ENCODE data around the gene C6orf132.

Gene C6orf132

DNA sequence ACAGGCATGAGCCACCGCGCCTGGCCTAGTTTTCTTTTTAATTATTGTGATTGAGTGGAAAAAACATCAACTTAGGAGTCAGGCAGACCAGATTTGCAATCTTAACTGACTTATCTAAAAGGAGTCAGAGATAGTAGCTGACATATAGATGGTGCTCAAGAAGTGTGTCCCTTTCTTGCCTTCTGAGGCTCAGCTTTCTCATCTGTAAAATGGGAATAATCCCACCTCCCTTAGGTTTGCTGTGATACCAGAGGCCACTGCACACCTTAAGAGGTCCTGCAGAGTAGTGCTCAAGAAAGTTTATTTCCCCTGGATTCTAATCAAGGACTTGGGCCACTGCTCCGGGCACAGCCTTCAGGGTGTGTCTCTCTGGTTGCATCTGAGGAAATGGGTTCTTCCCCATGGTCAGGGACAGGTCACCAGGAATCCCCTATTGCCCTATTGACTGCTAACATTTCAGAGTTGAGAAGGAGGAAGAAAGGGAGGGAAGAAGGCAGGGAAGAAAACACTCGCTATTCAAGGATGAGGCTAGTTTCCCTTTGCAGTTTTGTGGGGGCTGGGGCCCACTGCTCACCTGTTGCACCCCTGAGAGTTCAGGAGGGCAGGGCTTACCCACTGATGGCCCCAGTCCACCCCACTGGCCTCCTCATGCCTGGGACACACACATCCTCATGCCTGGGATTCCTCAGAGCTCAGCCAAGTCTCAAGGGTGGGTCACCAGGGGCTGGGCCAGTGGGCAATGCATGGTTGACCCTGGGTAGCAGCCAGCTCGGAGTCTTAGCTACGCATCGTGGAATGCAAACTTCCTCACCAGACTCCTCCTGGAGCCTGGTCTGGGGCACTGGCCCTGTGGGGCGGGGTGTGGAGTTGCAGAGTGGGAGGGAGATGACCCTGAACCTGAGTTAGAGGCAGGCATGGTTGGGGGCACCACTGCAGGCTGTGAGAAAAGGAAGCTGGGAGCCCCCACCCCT is 21.2 kb downstream of the C6orf132 start:
- no peaks in the 10 kb centered on the region for H3F3A ChIP-seq (ENCODE audit: insufficient read depth, low read length)
- no peaks in the 10 kb centered on the region; the same call in 1 of the 2 replicates for H3K27me3 ChIP-seq (replicated peaks; ENCODE audit: insufficient read depth, low read length)
- H3K4me1 ChIP-seq (ENCODE audit: low read length): no peaks in the 10 kb centered on the region
- H3K4me3 ChIP-seq (ENCODE audit: low read length): no peak overlapping the region
- H3K9me2 ChIP-seq (replicated peaks; ENCODE audit: insufficient read depth, low read length): no peaks in the 10 kb centered on the region
- TF ChIP-seq EZH2 (optimal IDR thresholded peaks at IDR 0.05; ENCODE audit: low read depth, low read length) (no peak), EZH2phosphoT487 (IDR thresholded peaks at IDR 0.05; ENCODE audit: low read length) (no peak), CTCF (IDR thresholded peaks at IDR 0.05; ENCODE audit: low read length) (no peak)
- no peak for DNase-seq
- no peaks in the 10 kb centered on the region for H4K20me1 ChIP-seq (ENCODE audit: insufficient read depth, low read length)
- H2AFZ ChIP-seq (ENCODE audit: low read length): no peak overlapping the region
- H3K36me3 ChIP-seq (replicated peaks; ENCODE audit: insufficient read depth, low read length): no peaks in the 10 kb centered on the region
- no peak overlapping the region for H3K4me2 ChIP-seq (ENCODE audit: low read depth, low read length)
- H3K79me2 ChIP-seq (ENCODE audit: low read length): no peaks in the 10 kb centered on the region
- no peaks in the 10 kb centered on the region for H3K9me3 ChIP-seq (replicated peaks; ENCODE audit: insufficient read depth, low read length)
- H3K27ac ChIP-seq (ENCODE audit: low read length): no peak overlapping the region
- no peak overlapping the region for H3K9ac ChIP-seq (ENCODE audit: low read length)

DNA sequence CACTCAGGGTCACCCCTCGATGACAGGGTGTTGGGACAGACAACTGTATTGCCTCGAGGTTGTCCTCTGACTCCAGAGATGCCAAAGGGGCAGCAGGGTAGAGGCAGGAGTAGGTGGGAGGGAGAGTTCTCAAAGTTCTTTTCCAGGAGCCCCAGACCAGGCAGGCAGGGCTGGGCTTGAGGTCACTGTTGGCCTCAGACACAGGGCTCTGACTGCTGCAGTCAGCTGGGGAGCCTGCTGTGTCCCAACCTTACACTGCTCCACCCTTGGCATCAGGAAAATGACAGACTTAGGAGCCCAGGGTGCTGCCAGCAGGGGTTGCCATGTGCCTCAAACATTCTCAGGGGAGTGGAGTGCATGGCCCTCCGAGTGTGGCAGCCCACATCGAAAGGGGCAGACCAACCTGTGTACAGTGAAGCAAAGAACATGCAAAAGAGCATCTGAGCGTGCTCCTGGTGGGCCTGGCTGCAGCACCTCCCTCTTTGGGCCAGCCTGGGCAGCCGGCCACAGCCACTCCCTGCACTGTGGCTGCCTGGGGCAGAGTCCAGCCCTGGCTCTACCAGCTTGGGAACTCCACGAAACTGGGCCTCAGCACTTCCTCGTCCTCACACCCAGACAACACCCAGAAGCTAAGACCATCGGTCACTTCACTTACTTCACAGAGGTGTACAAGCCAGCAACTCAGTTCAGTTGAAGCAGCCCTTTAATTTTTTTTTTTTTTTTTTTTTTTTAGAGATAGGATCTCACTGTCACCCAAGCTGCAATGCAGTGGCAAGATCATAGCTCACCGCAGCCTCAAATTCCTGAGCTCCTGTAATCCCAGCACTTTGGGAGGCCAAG is 24.0 kb downstream of the C6orf132 start:
- H3K27ac ChIP-seq (ENCODE audit: low read length): no peak overlapping the region
- H3K9ac ChIP-seq (ENCODE audit: low read length): no peak overlapping the region

GRCh38 chr6:42117843-42118161 is 24.6 kb downstream of the C6orf132 start:
- no peak overlapping the region for H3K4me3 ChIP-seq (ENCODE audit: low read length)
- no peaks in the 10 kb centered on the region for H3K36me3 ChIP-seq (replicated peaks; ENCODE audit: insufficient read depth, low read length)
- H4K20me1 ChIP-seq (ENCODE audit: insufficient read depth, low read length): no peaks in the 10 kb centered on the region
- H3K9ac ChIP-seq (ENCODE audit: low read length): no peak overlapping the region
- H2AFZ ChIP-seq (ENCODE audit: low read length): no peak overlapping the region
- no peaks in the 10 kb centered on the region for H3F3A ChIP-seq (ENCODE audit: insufficient read depth, low read length)
- no peaks in the 10 kb centered on the region for H3K9me3 ChIP-seq (replicated peaks; ENCODE audit: insufficient read depth, low read length)
- DNase-seq: no peak
- no peaks in the 10 kb centered on the region for H3K4me1 ChIP-seq (ENCODE audit: low read length)
- no peaks in the 10 kb centered on the region; the same call in 1 of the 2 replicates for H3K27me3 ChIP-seq (replicated peaks; ENCODE audit: insufficient read depth, low read length)
- no peak overlapping the region for H3K27ac ChIP-seq (ENCODE audit: low read length)
- H3K4me2 ChIP-seq (ENCODE audit: low read depth, low read length): no peak overlapping the region
- no peaks in the 10 kb centered on the region for H3K9me2 ChIP-seq (replicated peaks; ENCODE audit: insufficient read depth, low read length)
- H3K79me2 ChIP-seq (ENCODE audit: low read length): no peaks in the 10 kb centered on the region
- TF ChIP-seq EZH2 (optimal IDR thresholded peaks at IDR 0.05; ENCODE audit: low read depth, low read length) (no peak), CTCF (IDR thresholded peaks at IDR 0.05; ENCODE audit: low read length) (no peak), EZH2phosphoT487 (IDR thresholded peaks at IDR 0.05; ENCODE audit: low read length) (no peak)

More for the DNA sequence above, 24.0 kb downstream of the C6orf132 start:
- Histone ChIP-seq H3K36me3 (replicated peaks; ENCODE audit: insufficient read depth, low read length) (no peaks in the 10 kb centered on the region), H3K79me2 (ENCODE audit: low read length) (no peaks in the 10 kb centered on the region), H3K4me1 (ENCODE audit: low read length) (no peaks in the 10 kb centered on the region), H3K4me2 (ENCODE audit: low read depth, low read length) (no peak overlapping the region), H4K20me1 (ENCODE audit: insufficient read depth, low read length) (no peaks in the 10 kb centered on the region), H3F3A (ENCODE audit: insufficient read depth, low read length) (no peaks in the 10 kb centered on the region), H2AFZ (ENCODE audit: low read length) (no peak overlapping the region), H3K9me3 (replicated peaks; ENCODE audit: insufficient read depth, low read length) (no peaks in the 10 kb centered on the region), H3K4me3 (ENCODE audit: low read length) (no peak overlapping the region), H3K27me3 (replicated peaks; ENCODE audit: insufficient read depth, low read length) (no peaks in the 10 kb centered on the region; the same call in 1 of the 2 replicates), H3K9me2 (replicated peaks; ENCODE audit: insufficient read depth, low read length) (no peaks in the 10 kb centered on the region)
- no peak for DNase-seq
- TF ChIP-seq EZH2phosphoT487 (IDR thresholded peaks at IDR 0.05; ENCODE audit: low read length): no peak
- TF ChIP-seq EZH2 (optimal IDR thresholded peaks at IDR 0.05; ENCODE audit: low read depth, low read length): no peak
- no peak for TF ChIP-seq CTCF (IDR thresholded peaks at IDR 0.05; ENCODE audit: low read length)

Measured in MM.1S (cell line).